SK-N-DZ (cell line): ENCODE results near the gene MOXD1.
"Not testable (repeated sequence)": the region's sequence is repeated elsewhere in the genome, so short reads cannot be mapped to it uniquely, and the experiment has no call there.

ENCODE experiments used
- DNase-seq: peaks from one replicate; pipeline ENCODE4 v3.0.0-alpha.2; 2015; ENCODE audit warnings: low spot score

MOXD1 gene

GRCh38 chr6:132354517-132355167, 46.6 kb downstream of the MOXD1 start:
- no peak for DNase-seq

- not testable (repeated sequence) for DNase-seq
Measured at GRCh38 chr6:132351986-132352385, 49.3 kb downstream of the MOXD1 start.

GRCh38 chr6:132348231-132348630, 53.0 kb downstream of the MOXD1 start:
- DNase-seq: no peak

GRCh38 chr6:132344811-132345210, 56.5 kb downstream of the MOXD1 start:
- no peak for DNase-seq

- no peak for DNase-seq
Measured at GRCh38 chr6:132341646-132342045, 59.6 kb downstream of the MOXD1 start.

- no peak for DNase-seq
Measured at GRCh38 chr6:132334521-132334885, 66.8 kb downstream of the MOXD1 start.

GRCh38 chr6:132333639-132334520, 67.4 kb downstream of the MOXD1 start:
- DNase-seq: peak; percentile 71

GRCh38 chr6:132330759-132331158, 70.5 kb downstream of the MOXD1 start:
- no peak for DNase-seq

- DNase-seq: no peak
Measured at GRCh38 chr6:132322398-132322797, 78.9 kb downstream of the MOXD1 start.

- no peak for DNase-seq
Measured at GRCh38 chr6:132320007-132320406, 81.3 kb downstream of the MOXD1 start.

GRCh38 chr6:132316970-132317369, 84.3 kb downstream of the MOXD1 start:
- no peak for DNase-seq

- no peak for DNase-seq
Measured at GRCh38 chr6:132314432-132314831, 86.8 kb downstream of the MOXD1 start.

- no peak for DNase-seq
Measured at GRCh38 chr6:132310921-132311320, 90.4 kb downstream of the MOXD1 start.

GRCh38 chr6:132310151-132310550, 91.1 kb downstream of the MOXD1 start:
- DNase-seq: not testable (repeated sequence)

GRCh38 chr6:132304891-132305305, 96.4 kb downstream of the MOXD1 start:
- no peak for DNase-seq

- peak; percentile 60 for DNase-seq
Measured at GRCh38 chr6:132300323-132300949, 100.8 kb downstream of the MOXD1 start.

- DNase-seq: peak; percentile 71
Measured at GRCh38 chr6:132298344-132298949, 102.8 kb downstream of the MOXD1 start.

- DNase-seq: no peak
Measured at GRCh38 chr6:132289756-132290155, 111.5 kb downstream of the MOXD1 start.

GRCh38 chr6:132287101-132287500, 114.2 kb downstream of the MOXD1 start:
- DNase-seq: no peak

- no peak for DNase-seq
Measured at GRCh38 chr6:132286298-132287019, 114.8 kb downstream of the MOXD1 start.

GRCh38 chr6:132285004-132285780, 116.1 kb downstream of the MOXD1 start:
- DNase-seq: peak; percentile 56
